DMS114 treated with DMSO at 0.1 percent for 48 hours (cell line): ENCODE measurements around the gene GRIK1.

Experiments used
- DNase-seq: peaks from one replicate; lab custom pipeline; 2025; ENCODE audit not compliant: unreplicated experiment; lab: John Stamatoyannopoulos, UW

GRIK1 gene

GRCh38 chr21:29829564-29830275 lies 110.1 kb downstream of the GRIK1 start:
- DNase-seq: no peak

- no peak for DNase-seq
Observed at GRCh38 chr21:29827647-29828046, 112.1 kb downstream of the GRIK1 start.

GRCh38 chr21:29827236-29827635 lies 112.6 kb downstream of the GRIK1 start:
- no peak for DNase-seq

- no peak for DNase-seq
Observed at GRCh38 chr21:29826386-29826785, 113.4 kb downstream of the GRIK1 start.

GRCh38 chr21:29825936-29826335 lies 113.9 kb downstream of the GRIK1 start:
- no peak for DNase-seq

- no peak for DNase-seq
Observed at GRCh38 chr21:29825345-29825744, 114.5 kb downstream of the GRIK1 start.

GRCh38 chr21:29822064-29822463 lies 117.7 kb downstream of the GRIK1 start:
- DNase-seq: no peak

GRCh38 chr21:29821230-29821629 lies 118.6 kb downstream of the GRIK1 start:
- no peak for DNase-seq

GRCh38 chr21:29819675-29820326 lies 120.0 kb downstream of the GRIK1 start:
- no peak for DNase-seq

GRCh38 chr21:29818383-29818921 lies 121.3 kb downstream of the GRIK1 start:
- DNase-seq: no peak

GRCh38 chr21:29817450-29817849 lies 122.3 kb downstream of the GRIK1 start:
- DNase-seq: no peak

GRCh38 chr21:29812947-29813346 lies 126.8 kb downstream of the GRIK1 start:
- DNase-seq: no peak

GRCh38 chr21:29810871-29811270 lies 128.9 kb downstream of the GRIK1 start:
- DNase-seq: no peak

- DNase-seq: no peak
Observed at GRCh38 chr21:29808153-29808552, 131.6 kb downstream of the GRIK1 start.

- no peak for DNase-seq
Observed at GRCh38 chr21:29805105-29805504, 134.7 kb downstream of the GRIK1 start.

- no peak for DNase-seq
Observed at GRCh38 chr21:29803191-29803590, 136.6 kb downstream of the GRIK1 start.

GRCh38 chr21:29801122-29801521 lies 138.7 kb downstream of the GRIK1 start:
- DNase-seq: no peak

- no peak for DNase-seq
Observed at GRCh38 chr21:29800056-29800455, 139.7 kb downstream of the GRIK1 start.

GRCh38 chr21:29798840-29799239 lies 141.0 kb downstream of the GRIK1 start:
- no peak for DNase-seq

- no peak for DNase-seq
Observed at GRCh38 chr21:29797155-29797554, 142.6 kb downstream of the GRIK1 start.

- no peak for DNase-seq
Observed at GRCh38 chr21:29793712-29794111, 146.1 kb downstream of the GRIK1 start.

GRCh38 chr21:29789393-29789792 lies 150.4 kb downstream of the GRIK1 start:
- DNase-seq: no peak
